Prostate gland (tissue), 2 donors: ENCODE measurements around the gene THAP7. TPM values are rescaled to one million over a fixed set of nuclear protein-coding genes. Genes with fewer than 3 reads are reported as not detected.

Experiments
- DNase-seq: peaks from one replicate; pipeline ENCODE4 v3.0.0-alpha.2; 2019; ENCODE audit warnings: low spot score
- H3K27ac ChIP-seq, 2 donors: fragments of 200-600 bp; sonication (generic); 2 replicates each; pipeline ENCODE4 v1.5.1; 2017 to 2019
- H3K27me3 ChIP-seq: fragments of 200-600 bp; sonication (generic); replicated peaks from 2 replicates; pipeline ENCODE4 v1.5.1; 2019; ENCODE audit not compliant: insufficient read depth
- H3K36me3 ChIP-seq, 2 donors: fragments of 200-600 bp; sonication (generic); 1 replicate in 1 of 2; 2 replicates in 1 of 2; pipeline versions ENCODE4 v1.5.1 to v1.8.1; 2017 to 2019
- H3K4me1 ChIP-seq: fragments of 200-600 bp; sonication (generic); replicated peaks from 2 replicates; pipeline ENCODE4 v1.5.1; 2019
- H3K4me3 ChIP-seq, 2 donors: fragments of 200-600 bp; sonication (generic); 2 replicates each; pipeline ENCODE4 v1.5.1; 2017 to 2019
- H3K9me3 ChIP-seq: fragments of 200-600 bp; sonication (generic); 2 replicates; pipeline ENCODE4 v1.5.1; 2017
- CTCF ChIP-seq, 4 experiments: fragments of 200-600 bp in 2 of 4; fragments of 450-650 bp in 2 of 4; sonication (generic) in 2 of 4; IDR thresholded peaks; 1 replicate in 3 of 4; 2 replicates in 1 of 4; pipeline ENCODE4 v1.5.1; 2016 to 2019; ENCODE audit warnings: antibody characterized with exemption in 4 of 4, mild to moderate bottlenecking in 2 of 4, moderate library complexity in 2 of 4
- POLR2A ChIP-seq: fragments of 450-650 bp; IDR thresholded peaks from one replicate; pipeline ENCODE4 v1.6.1; 2016; ENCODE audit warnings: antibody characterized with exemption, mild to moderate bottlenecking
- POLR2AphosphoS5 ChIP-seq: sonication (generic); formaldehyde crosslinking; IDR thresholded peaks from one replicate; pipeline ENCODE4 v1.6.1; 2017; ENCODE audit warnings: antibody characterized with exemption
- WGBS: methylation state at CpG from one replicate; pipeline ENCODE4 v1.1.5; 2018; 5-methylcytosine and 5-hydroxymethylcytosine counted together
- intact Hi-C: fragments of 100-400 bp; cut with DNase I; formaldehyde crosslinking; loops from one replicate; pipeline ENCODE4 v1.14.2; 2022
- total RNA-seq, 2 donors: library from RNA; depleted of rRNA; stranded (reverse); fragments of >200 nt; gene quantifications; one replicate each; pipeline ENCODE4 v1.1.0, GENCODE V29; 2016

THAP7 gene
- total RNA-seq, 2 donors from 2014 or later, result 77.7 to 83.1 TPM

- Histone ChIP-seq H3K9me3 (no peaks in the 10 kb centered on the region), H3K36me3 (peaks cover 0 to 11% of the 10 kb centered on the region in 2 donors), H3K4me3 (peak overlapping the region; percentile 57 to 66), H3K4me1 (peaks cover 16% of the 10 kb centered on the region), H3K27ac (peak overlapping the region; percentile 96 to 97), H3K27me3 (no peaks in the 10 kb centered on the region)
- intact Hi-C loops, result loop anchor here (5.0 kb wide), 1 partner anchor 83 kb away; the partner anchor contains the start of gene CRKL
- TF ChIP-seq CTCF (IDR thresholded peaks at IDR 0.05), result no peak
- TF ChIP-seq POLR2A, result no peak
- TF ChIP-seq POLR2AphosphoS5, result no peak
- no peak for DNase-seq
- WGBS, result 31% methylated on average over 21 of the region's 22 CpGs
These were observed 1.5 kb downstream of the THAP7 start for GRCh38 chr22:21000207-21000986.

- no peaks in the 10 kb centered on the region for H3K27me3 ChIP-seq
- peak overlapping the region in 1 of 2 donors; percentile 97 for H3K27ac ChIP-seq
- peak overlapping the region in 1 of 2 donors; percentile 66 for H3K4me3 ChIP-seq
- no peaks in the 10 kb centered on the region for H3K9me3 ChIP-seq
- peaks cover 16% of the 10 kb centered on the region for H3K4me1 ChIP-seq
- peaks cover 0 to 11% of the 10 kb centered on the region in 2 donors for H3K36me3 ChIP-seq
- WGBS, result 85% methylated on average over 21 of the region's 27 CpGs
- intact Hi-C loops, result loop anchor here (5.0 kb wide), 1 partner anchor 82 kb away; the partner anchor contains the start of gene CRKL
- TF ChIP-seq CTCF (IDR thresholded peaks at IDR 0.05), result no peak
- TF ChIP-seq POLR2A, result no peak
- DNase-seq, result no peak
These were observed 2.3 kb downstream of the THAP7 start for GRCh38 chr22:20999350-21000206.

- intact Hi-C loops, result no loop called here
- Histone ChIP-seq H3K4me3 (no peak overlapping the region), H3K36me3 (peaks cover 0 to 11% of the 10 kb centered on the region in 2 donors), H3K9me3 (no peaks in the 10 kb centered on the region), H3K27me3 (no peaks in the 10 kb centered on the region), H3K4me1 (peaks cover 16% of the 10 kb centered on the region), H3K27ac (no peak overlapping the region)
- 60% methylated on average over 7 of the region's 7 CpGs for WGBS
- no peak for DNase-seq
- TF ChIP-seq CTCF (IDR thresholded peaks at IDR 0.05) (no peak), POLR2A (no peak), POLR2AphosphoS5 (no peak)
These were observed 3.2 kb downstream of the THAP7 start for GRCh38 chr22:20998411-20999336.

- Histone ChIP-seq H3K27me3 (no peaks in the 10 kb centered on the region), H3K9me3 (no peaks in the 10 kb centered on the region), H3K27ac (no peak overlapping the region), H3K4me1 (peaks cover 16% of the 10 kb centered on the region), H3K36me3 (peaks cover 2 to 11% of the 10 kb centered on the region in 2 donors), H3K4me3 (no peak overlapping the region)
- TF ChIP-seq CTCF (IDR thresholded peaks at IDR 0.05) (no peak), POLR2A (no peak), POLR2AphosphoS5 (no peak)
- intact Hi-C loops, result no loop called here
- WGBS, result 73% methylated on average over 9 of the region's 13 CpGs
- no peak for DNase-seq
These were observed 4.2 kb downstream of the THAP7 start for GRCh38 chr22:20997536-20998257.
